ENCODE measurements around the gene PRRT1B. TPM values are rescaled to one million over a fixed set of nuclear protein-coding genes. Genes with fewer than 3 reads are reported as not detected.

PRRT1B gene
- polyA plus RNA-seq, result not detected

DNA sequence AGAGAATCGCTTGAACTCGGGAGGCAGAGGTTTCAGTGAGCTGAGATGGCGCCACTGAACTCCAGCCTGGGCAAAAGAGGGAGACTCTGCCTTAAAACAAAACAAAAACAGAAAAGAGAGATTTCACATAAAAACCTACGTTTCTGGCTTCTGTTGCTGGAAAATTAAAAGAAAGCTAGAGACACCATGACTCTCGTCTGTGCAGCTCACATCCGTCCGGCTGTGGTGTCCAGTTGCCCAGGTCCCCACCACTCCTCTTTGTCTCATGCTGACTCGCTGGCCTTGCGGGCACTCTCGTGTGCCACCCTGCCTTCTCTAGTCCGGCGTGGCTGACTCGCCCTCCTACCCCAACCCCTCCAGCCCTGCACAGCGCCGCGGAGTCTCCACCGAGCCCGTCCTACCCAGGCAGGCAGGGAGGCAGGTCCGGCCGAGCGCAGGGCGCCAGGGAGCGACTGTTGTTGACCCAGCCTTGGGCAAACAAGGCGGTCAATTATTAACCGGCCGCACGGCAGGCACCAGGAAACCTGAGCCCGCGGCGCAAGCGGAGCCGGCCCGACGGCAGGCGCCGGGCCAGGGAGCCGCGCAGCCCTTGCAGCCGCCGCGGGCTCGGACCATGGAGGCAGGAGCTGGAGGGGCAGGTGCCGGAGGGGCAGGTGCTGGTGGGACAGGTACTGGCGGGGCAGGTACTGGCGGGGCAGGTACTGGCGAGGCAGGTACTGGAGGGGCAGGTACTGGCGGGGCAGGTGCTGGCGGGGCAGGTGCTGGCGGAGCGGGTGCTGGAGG lies at the start of gene PRRT1B:
PRRT1B (plus strand) TSS at position 521 of the 783 bp plus-strand sequence; CDS start at position 614, 93 bp downstream.
- H3K36me3 ChIP-seq (ENCODE audit: control insufficient read depth in 2 of 2, insufficient read depth in 2 of 2, low read length in 1 of 2), result no peaks in the 10 kb centered on the region
- H3K27me3 ChIP-seq (ENCODE audit: control insufficient read depth in 1 of 2, insufficient read depth in 2 of 2, low read length in 2 of 2), result peaks cover 0 to 16% of the 10 kb centered on the region in 2 donors
- H3K9me3 ChIP-seq (ENCODE audit: control insufficient read depth in 2 of 2, insufficient read depth in 1 of 2, low read depth in 1 of 2, low read length in 1 of 2), result peaks cover 2 to 6% of the 10 kb centered on the region in 2 donors
- H3K27ac ChIP-seq (ENCODE audit: low read depth in 2 of 2, low read length in 1 of 2), result no peak within 1 kb of the TSS
- 14 to 21% methylated on average over 50 of the region's 50 CpGs for WGBS, 2 donors
- peak within 1 kb of the TSS; percentile 17 to 22 for H3K4me3 ChIP-seq (ENCODE audit: low read depth in 1 of 2, low read length in 2 of 2)
- H3K4me1 ChIP-seq (ENCODE audit: control insufficient read depth in 2 of 2, insufficient read depth in 2 of 2, low read length in 1 of 2), result peaks cover 7 to 15% of the 10 kb centered on the region in 2 donors

DNA sequence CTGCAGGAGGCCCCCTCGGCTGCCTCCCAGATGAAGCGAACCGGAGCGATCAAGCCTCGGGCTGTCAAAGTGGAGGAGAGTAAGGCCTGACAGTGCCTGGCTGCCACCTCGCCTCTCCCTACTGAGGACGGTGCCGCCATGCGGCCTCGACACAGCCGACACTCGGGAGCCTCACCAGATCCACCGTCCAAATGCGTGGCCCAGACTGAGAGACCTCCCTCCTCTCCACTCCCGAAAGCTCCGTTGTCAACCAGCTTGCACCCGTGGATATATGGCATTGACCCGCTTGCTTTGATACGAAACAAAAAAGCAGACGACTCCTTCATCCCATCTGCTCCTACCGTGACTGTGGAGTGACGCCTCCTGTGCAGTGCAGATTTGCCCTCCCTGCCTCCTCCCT lies 49.5 kb upstream of the PRRT1B start:
- Histone ChIP-seq H3K36me3 (ENCODE audit: control insufficient read depth in 2 of 2, insufficient read depth in 2 of 2, low read length in 1 of 2) (peaks cover 41 to 79% of the 10 kb centered on the region in 2 donors), H3K9me3 (ENCODE audit: control insufficient read depth in 2 of 2, insufficient read depth in 1 of 2, low read depth in 1 of 2, low read length in 1 of 2) (no peaks in the 10 kb centered on the region), H3K27me3 (ENCODE audit: control insufficient read depth in 1 of 2, insufficient read depth in 2 of 2, low read length in 2 of 2) (no peaks in the 10 kb centered on the region), H3K4me3 (ENCODE audit: low read depth in 1 of 2, low read length in 2 of 2) (no peak overlapping the region), H3K4me1 (ENCODE audit: control insufficient read depth in 2 of 2, insufficient read depth in 2 of 2, low read length in 1 of 2) (peaks cover 0 to under 1% of the 10 kb centered on the region in 2 donors), H3K27ac (ENCODE audit: low read depth in 2 of 2, low read length in 1 of 2) (no peak overlapping the region)
- WGBS, 2 donors, result 86% methylated on average over 22 of the region's 22 CpGs

DNA sequence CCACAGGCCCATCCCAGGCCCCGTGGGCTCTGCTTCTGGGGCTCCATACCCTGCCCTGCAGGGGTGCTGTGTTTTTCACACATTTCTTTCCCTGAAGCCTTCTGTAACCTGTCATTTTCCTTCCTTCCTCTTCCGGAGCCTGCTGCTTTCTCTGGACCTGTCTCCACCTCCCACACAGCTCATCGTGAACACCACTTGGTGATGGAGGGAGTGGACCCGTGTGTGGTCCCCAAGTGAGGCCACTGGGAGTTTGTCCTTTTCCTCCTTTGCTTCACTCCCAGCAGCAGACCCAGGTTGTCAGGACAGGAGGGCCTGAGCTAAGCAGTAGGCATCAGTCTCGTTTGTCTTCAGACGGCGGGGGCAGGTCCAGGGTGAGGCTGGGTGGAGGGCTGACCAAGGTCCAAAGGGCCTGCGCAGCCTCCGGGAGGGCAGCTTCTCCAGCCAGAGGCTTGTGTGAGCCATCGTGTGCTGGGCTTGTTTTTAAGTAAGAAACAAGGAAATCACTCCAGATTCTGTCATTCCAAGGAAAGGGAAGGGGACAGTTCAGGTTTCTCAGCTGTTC lies 48.4 kb upstream of the PRRT1B start:
- Histone ChIP-seq H3K9me3 (ENCODE audit: control insufficient read depth in 2 of 2, insufficient read depth in 1 of 2, low read depth in 1 of 2, low read length in 1 of 2) (no peaks in the 10 kb centered on the region), H3K4me1 (ENCODE audit: control insufficient read depth in 2 of 2, insufficient read depth in 2 of 2, low read length in 1 of 2) (peaks cover 3% of the 10 kb centered on the region in 2 donors), H3K36me3 (ENCODE audit: control insufficient read depth in 2 of 2, insufficient read depth in 2 of 2, low read length in 1 of 2) (peaks cover 30 to 69% of the 10 kb centered on the region in 2 donors), H3K27ac (ENCODE audit: low read depth in 2 of 2, low read length in 1 of 2) (no peak overlapping the region), H3K27me3 (ENCODE audit: control insufficient read depth in 1 of 2, insufficient read depth in 2 of 2, low read length in 2 of 2) (no peaks in the 10 kb centered on the region), H3K4me3 (ENCODE audit: low read depth in 1 of 2, low read length in 2 of 2) (no peak overlapping the region)
- 69 to 80% methylated on average over 10 of the region's 10 CpGs for WGBS, 2 donors

DNA sequence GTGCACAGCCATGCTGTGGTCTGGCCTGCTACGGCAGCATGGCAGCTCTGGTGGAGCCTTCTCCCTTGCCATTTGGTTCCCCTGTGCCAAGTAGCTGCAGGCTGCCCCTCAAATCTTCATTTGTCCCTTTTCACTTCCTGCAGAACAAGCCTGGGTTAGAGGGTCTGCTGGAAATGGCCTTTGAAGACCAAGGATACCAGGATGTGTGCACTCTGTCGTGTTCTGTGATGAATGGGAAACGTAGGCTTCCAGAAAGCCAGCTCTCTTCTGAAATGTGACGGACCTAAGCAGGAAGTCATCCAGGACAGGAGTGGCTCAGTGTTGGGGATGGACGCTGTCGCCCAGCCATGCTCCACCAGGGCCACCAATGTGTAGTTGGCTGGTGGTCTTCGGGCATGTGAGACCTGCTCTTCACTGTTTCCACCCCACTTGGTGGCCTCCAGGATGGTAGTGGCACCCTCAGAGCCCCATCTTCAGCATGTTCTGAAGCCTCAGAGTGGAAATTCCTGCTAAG lies 46.0 kb upstream of the PRRT1B start:
- Histone ChIP-seq H3K27me3 (ENCODE audit: control insufficient read depth in 1 of 2, insufficient read depth in 2 of 2, low read length in 2 of 2) (no peaks in the 10 kb centered on the region), H3K27ac (ENCODE audit: low read depth in 2 of 2, low read length in 1 of 2) (no peak overlapping the region), H3K9me3 (ENCODE audit: control insufficient read depth in 2 of 2, insufficient read depth in 1 of 2, low read depth in 1 of 2, low read length in 1 of 2) (no peaks in the 10 kb centered on the region), H3K4me3 (ENCODE audit: low read depth in 1 of 2, low read length in 2 of 2) (no peak overlapping the region), H3K36me3 (ENCODE audit: control insufficient read depth in 2 of 2, insufficient read depth in 2 of 2, low read length in 1 of 2) (peaks cover 13 to 47% of the 10 kb centered on the region in 2 donors), H3K4me1 (ENCODE audit: control insufficient read depth in 2 of 2, insufficient read depth in 2 of 2, low read length in 1 of 2) (peaks cover 3 to 7% of the 10 kb centered on the region in 2 donors)
- WGBS, 2 donors, result 78 to 81% methylated on average over 7 of the region's 7 CpGs

DNA sequence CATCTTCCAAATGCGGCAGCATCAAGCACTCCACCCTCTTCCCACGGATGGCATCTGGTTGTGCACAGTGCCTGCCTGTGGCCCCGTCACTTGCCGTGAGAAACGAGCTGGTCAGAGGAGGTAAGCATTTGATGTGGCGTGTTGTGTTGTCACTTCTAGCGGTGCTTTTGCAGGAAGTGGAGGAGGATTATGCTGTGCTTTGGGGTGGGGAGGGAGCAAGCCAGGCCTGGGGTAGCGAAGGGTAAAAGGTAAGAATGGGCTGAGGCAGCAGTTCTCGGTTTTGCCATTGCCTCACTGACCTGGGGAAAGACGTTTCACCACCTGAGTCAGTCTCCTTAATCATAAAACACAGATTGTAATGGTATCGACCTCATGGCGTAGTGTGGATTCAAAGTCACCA lies 44.9 kb upstream of the PRRT1B start:
- no peak overlapping the region for H3K4me3 ChIP-seq (ENCODE audit: low read depth in 1 of 2, low read length in 2 of 2)
- H3K27me3 ChIP-seq (ENCODE audit: control insufficient read depth in 1 of 2, insufficient read depth in 2 of 2, low read length in 2 of 2), result no peaks in the 10 kb centered on the region
- peaks cover 5 to 37% of the 10 kb centered on the region in 2 donors for H3K36me3 ChIP-seq (ENCODE audit: control insufficient read depth in 2 of 2, insufficient read depth in 2 of 2, low read length in 1 of 2)
- WGBS, 2 donors, result 63 to 64% methylated on average over 12 of the region's 12 CpGs
- no peaks in the 10 kb centered on the region for H3K9me3 ChIP-seq (ENCODE audit: control insufficient read depth in 2 of 2, insufficient read depth in 1 of 2, low read depth in 1 of 2, low read length in 1 of 2)
- no peak overlapping the region for H3K27ac ChIP-seq (ENCODE audit: low read depth in 2 of 2, low read length in 1 of 2)
- H3K4me1 ChIP-seq (ENCODE audit: control insufficient read depth in 2 of 2, insufficient read depth in 2 of 2, low read length in 1 of 2), result peaks cover 3 to 7% of the 10 kb centered on the region in 2 donors

DNA sequence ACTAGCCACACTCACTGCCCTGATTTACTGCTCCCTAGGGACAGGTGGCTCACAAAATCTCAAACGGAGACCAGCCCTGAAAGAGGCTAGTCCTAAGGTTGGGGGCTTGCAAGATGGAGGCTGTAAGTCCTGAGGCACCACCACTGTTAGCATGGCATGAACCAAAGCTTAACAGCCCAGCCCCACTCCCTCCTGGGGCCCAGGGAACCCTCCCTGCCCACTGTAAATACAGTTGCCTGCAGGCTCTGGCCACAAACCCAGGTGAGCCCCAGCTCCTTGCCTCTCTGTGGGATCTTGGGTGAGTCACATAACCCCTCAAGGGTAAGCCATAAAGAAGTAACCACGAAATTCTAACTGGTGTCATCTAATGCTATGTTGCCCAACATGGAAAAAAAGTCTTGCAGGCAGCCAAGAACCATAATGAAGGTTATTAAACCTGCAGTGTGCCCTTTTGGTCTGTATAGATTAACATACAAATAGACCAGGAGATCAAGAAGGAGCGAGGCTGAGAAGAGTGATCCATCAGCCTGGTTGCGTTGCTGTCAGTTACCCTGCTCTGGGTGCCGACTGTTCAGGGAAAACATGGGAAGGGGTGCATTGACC lies 44.3 kb upstream of the PRRT1B start:
- Histone ChIP-seq H3K4me3 (ENCODE audit: low read depth in 1 of 2, low read length in 2 of 2) (no peak overlapping the region), H3K4me1 (ENCODE audit: control insufficient read depth in 2 of 2, insufficient read depth in 2 of 2, low read length in 1 of 2) (peaks cover 3 to 7% of the 10 kb centered on the region in 2 donors), H3K36me3 (ENCODE audit: control insufficient read depth in 2 of 2, insufficient read depth in 2 of 2, low read length in 1 of 2) (peaks cover 0 to 30% of the 10 kb centered on the region in 2 donors), H3K27ac (ENCODE audit: low read depth in 2 of 2, low read length in 1 of 2) (peak overlapping the region in 1 of 2 donors; percentile 16), H3K27me3 (ENCODE audit: control insufficient read depth in 1 of 2, insufficient read depth in 2 of 2, low read length in 2 of 2) (no peaks in the 10 kb centered on the region), H3K9me3 (ENCODE audit: control insufficient read depth in 2 of 2, insufficient read depth in 1 of 2, low read depth in 1 of 2, low read length in 1 of 2) (no peaks in the 10 kb centered on the region)
- 45 to 50% methylated on average over 5 of the region's 5 CpGs for WGBS, 2 donors

DNA sequence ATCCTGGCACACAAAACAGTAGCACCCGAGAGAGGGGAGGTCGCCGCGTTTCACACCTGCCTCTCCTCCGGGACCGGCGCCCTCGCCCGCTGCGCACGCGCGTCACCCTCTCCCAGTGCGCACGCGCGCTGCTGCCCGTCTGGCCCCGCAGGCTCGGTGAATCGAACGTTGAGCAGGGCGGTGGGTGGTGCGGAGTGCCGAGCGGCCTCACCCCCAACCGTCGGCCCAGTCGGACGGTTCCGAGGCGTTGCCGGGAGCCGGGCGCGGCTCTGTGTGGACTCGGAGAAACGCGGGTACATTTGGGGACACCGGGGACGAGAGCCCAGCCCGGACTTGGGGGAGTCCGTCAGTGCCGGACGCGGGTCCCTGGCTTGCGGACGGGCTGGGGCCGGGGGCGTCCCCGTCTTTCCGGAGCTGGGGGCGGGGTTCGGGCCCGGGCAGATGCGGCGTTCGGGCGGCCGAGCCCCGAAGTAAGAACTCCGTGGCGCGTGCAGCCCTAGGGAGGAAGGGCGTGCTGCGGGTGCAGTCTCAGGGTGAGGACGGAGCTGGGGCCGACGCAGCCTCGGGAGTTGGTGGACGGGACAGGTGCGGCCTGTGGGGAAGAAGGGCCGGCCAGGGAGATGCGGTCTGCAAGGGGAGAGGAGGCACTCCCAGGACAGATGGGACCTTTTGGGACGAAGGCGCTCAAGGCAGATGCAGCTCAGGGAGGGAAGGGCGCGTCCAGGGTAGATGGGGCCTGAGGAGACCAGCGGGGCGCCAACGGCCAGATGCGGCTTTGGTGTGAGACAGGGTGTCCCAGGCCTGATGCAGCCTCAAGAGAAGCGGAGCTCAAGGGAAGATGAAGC lies 42.3 kb upstream of the PRRT1B start, which contains the start of gene POMT1:
POMT1 (plus strand) TSS at position 138 of the 845 bp plus-strand sequence. CDS start 1,301 bp downstream, outside the sequence.
- no peaks in the 10 kb centered on the region for H3K27me3 ChIP-seq (ENCODE audit: control insufficient read depth in 1 of 2, insufficient read depth in 2 of 2, low read length in 2 of 2)
- peaks cover 0 to 21% of the 10 kb centered on the region in 2 donors for H3K36me3 ChIP-seq (ENCODE audit: control insufficient read depth in 2 of 2, insufficient read depth in 2 of 2, low read length in 1 of 2)

DNA sequence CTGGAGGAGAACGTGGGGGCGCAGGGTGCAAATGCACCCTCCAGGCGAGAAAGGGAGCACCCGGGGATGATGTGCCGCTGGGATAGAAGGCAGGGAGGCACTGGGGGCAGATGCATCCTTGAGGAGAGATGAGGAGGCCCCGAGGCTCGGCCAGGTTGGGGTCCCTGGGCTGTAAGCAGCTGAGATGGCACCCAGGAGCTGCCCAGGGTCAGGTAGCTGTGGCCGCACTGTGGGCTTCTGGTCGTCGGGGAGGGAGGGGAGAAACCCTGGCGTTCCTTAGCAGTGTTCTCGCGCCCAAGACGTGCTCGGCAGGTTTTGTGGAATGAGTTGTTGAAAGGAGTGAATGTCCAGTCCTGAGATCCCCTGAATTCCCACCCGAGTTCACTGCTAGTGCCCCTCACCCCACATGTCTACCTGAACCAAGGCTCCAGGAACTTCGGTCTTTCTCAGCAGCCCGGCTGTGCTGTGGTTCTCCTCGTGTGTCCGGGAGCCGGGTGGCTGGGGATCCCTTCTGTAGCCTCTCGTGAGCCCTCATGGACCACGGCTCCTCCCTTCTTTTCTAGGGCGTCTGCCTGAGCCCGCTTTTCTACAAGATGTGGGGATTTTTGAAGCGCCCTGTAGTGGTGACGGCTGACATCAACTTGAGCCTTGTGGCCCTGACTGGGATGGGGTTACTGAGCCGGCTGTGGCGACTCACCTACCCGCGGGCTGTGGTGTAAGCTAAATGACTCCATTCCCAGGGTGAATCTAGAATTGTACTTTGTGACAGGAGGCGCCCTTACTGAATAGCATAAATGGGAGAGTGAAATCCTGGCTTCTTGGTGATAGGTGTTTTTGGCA lies 41.5 kb upstream of the PRRT1B start:
- Histone ChIP-seq H3K9me3 (ENCODE audit: control insufficient read depth in 2 of 2, insufficient read depth in 1 of 2, low read depth in 1 of 2, low read length in 1 of 2) (no peaks in the 10 kb centered on the region), H3K4me3 (ENCODE audit: low read depth in 1 of 2, low read length in 2 of 2) (peak overlapping the region; percentile 69 to 85), H3K36me3 (ENCODE audit: control insufficient read depth in 2 of 2, insufficient read depth in 2 of 2, low read length in 1 of 2) (peaks cover 0 to 19% of the 10 kb centered on the region in 2 donors), H3K27ac (ENCODE audit: low read depth in 2 of 2, low read length in 1 of 2) (no peak overlapping the region), H3K4me1 (ENCODE audit: control insufficient read depth in 2 of 2, insufficient read depth in 2 of 2, low read length in 1 of 2) (peaks cover 3 to 7% of the 10 kb centered on the region in 2 donors), H3K27me3 (ENCODE audit: control insufficient read depth in 1 of 2, insufficient read depth in 2 of 2, low read length in 2 of 2) (no peaks in the 10 kb centered on the region)
- 14 to 15% methylated on average over 32 of the region's 32 CpGs for WGBS, 2 donors

More for the DNA sequence above, 42.3 kb upstream of the PRRT1B start, which contains the start of gene POMT1:
- WGBS, 2 donors, result 1% methylated on average over 83 of the region's 83 CpGs
- H3K4me1 ChIP-seq (ENCODE audit: control insufficient read depth in 2 of 2, insufficient read depth in 2 of 2, low read length in 1 of 2), result peaks cover 3 to 7% of the 10 kb centered on the region in 2 donors
- H3K4me3 ChIP-seq (ENCODE audit: low read depth in 1 of 2, low read length in 2 of 2), result peak within 1 kb of the TSS; percentile 69 to 85
- H3K9me3 ChIP-seq (ENCODE audit: control insufficient read depth in 2 of 2, insufficient read depth in 1 of 2, low read depth in 1 of 2, low read length in 1 of 2), result no peaks in the 10 kb centered on the region
- peak within 1 kb of the TSS; percentile 34 to 63 for H3K27ac ChIP-seq (ENCODE audit: low read depth in 2 of 2, low read length in 1 of 2)
